Purkinje cell (primary cell): Measurements from ENCODE around the gene PLSCR4. TPM values are rescaled to one million over a fixed set of nuclear protein-coding genes. Genes with fewer than 3 reads are reported as not detected.

Experiments used
- polyA plus RNA-seq: library from polyadenylated mRNA; unstranded; fragments of >200 nt; fragmentation: Nextera tagmentation; gene quantifications from 2 replicates; pipeline ENCODE4 v1.2.1, GENCODE V29; 2014

PLSCR4 gene, protein sequence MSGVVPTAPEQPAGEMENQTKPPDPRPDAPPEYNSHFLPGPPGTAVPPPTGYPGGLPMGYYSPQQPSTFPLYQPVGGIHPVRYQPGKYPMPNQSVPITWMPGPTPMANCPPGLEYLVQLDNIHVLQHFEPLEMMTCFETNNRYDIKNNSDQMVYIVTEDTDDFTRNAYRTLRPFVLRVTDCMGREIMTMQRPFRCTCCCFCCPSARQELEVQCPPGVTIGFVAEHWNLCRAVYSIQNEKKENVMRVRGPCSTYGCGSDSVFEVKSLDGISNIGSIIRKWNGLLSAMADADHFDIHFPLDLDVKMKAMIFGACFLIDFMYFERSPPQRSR
- polyA plus RNA-seq, result 15.6 and 15.9 TPM in 2 replicates

DNA sequence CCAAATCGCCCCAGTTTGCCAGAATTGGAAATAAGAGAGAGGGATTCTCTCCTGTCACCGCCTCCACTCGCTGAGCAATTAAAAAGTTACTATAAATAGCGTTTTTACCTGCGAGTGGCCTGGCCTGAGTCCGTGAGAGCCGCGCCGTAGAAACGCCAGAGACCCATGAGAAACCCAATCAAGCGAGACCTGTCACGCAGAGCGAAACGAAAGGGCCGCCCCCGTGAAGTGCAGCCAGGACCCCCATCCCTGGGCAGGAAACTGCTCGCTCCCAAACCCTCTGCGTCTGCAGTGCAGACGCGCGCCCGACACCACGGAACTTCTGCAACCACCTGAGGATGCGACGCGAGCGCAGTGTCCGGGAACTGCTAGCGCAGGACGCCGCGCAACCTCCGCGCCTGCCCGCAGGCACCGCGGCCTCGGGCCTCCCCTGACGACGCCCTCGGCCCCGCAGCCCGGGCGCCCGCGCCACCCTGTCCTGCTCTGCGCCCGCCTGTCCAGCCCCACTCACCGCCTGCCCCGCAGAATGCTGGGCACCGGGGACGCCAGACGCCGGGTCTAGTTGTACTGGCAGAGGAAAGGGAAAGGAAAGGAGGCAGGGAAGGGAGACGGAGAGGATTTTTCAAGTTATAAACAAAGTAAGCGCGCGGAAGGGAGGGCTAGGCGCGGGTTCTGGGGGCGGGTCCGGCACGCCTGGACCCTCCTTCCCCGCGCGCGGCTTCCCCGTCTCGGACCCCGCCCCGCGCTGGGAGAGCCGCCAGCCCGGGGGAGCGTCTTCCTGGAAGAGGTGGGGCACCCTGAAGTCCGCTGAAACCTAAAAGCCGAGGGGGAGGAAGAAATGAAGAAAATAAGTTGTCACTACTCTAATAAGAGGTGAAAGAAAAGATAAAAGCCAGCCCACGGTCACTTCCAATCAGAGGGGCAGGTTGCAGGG lies at the start of gene PLSCR4:
TSS of gene PLSCR4 (minus strand) at position 657 of the 934 bp plus-strand sequence. CDS start 29,034 bp downstream, outside the sequence.

GRCh38 chr3:146160964-146161662 lies 89.8 kb downstream of the PLSCR4 start, which contains the start of gene PLOD2:
Gene PLOD2, minus strand, starts transcription at chr3:146161184. Its CDS starts 195 bp downstream, at chr3:146160989.

Other genes with a start within 250 kb of the PLSCR4 start
- 3.5 and 7.4 TPM in 2 replicates for gene PLOD2, start 89.9 kb downstream of the PLSCR4 start, polyA plus RNA-seq
- 9.1 and 10.3 TPM in 2 replicates for gene PLSCR2, start 218.5 kb upstream of the PLSCR4 start, polyA plus RNA-seq